NT2/D1 (cell line): ENCODE data around the gene KCNN1.
"Not testable (repeated sequence)": the region's sequence is repeated elsewhere in the genome, so short reads cannot be mapped to it uniquely, and the experiment has no call there.

Experiments used
- DNase-seq: peaks from one replicate; pipeline ENCODE4 v3.0.0-alpha.2; 2011; ENCODE audit warnings: low read depth, low spot score
- H3K27me3 ChIP-seq: 2 replicates; pipeline ENCODE4 v1.6.0; 2011; ENCODE audit warnings: mild to moderate bottlenecking; ENCODE audit not compliant: insufficient read length, insufficient read depth
- H3K36me3 ChIP-seq: 2 replicates; pipeline ENCODE4 v1.6.1; 2011; ENCODE audit warnings: mild to moderate bottlenecking, low read length, mixed read lengths; ENCODE audit not compliant: insufficient read depth, insufficient read length
- H3K4me1 ChIP-seq: 2 replicates; pipeline ENCODE4 v1.5.1; 2011; ENCODE audit not compliant: insufficient read depth, insufficient read length
- H3K4me3 ChIP-seq: 2 replicates; pipeline ENCODE4 v1.5.1; 2011; ENCODE audit warnings: low read depth; ENCODE audit not compliant: insufficient read length
- H3K9ac ChIP-seq: 2 replicates; pipeline ENCODE4 v1.6.0; 2011; ENCODE audit warnings: low read depth; ENCODE audit not compliant: insufficient read length
- H3K9me3 ChIP-seq: 2 replicates; pipeline ENCODE4 v1.5.1; 2011; ENCODE audit warnings: mild to moderate bottlenecking, low read length; ENCODE audit not compliant: insufficient read depth
- SUZ12 ChIP-seq: IDR thresholded peaks from 2 replicates; pipeline ENCODE4 v1.6.1; 2011; ENCODE audit not compliant: insufficient read length, insufficient read depth; ENCODE audit errors: extremely low read depth
- YY1 ChIP-seq: IDR thresholded peaks from 2 replicates; pipeline ENCODE4 v1.6.1; 2011; ENCODE audit not compliant: insufficient read length, insufficient read depth
- ZNF274 ChIP-seq: IDR thresholded peaks from 2 replicates; pipeline ENCODE4 v1.6.1; 2011; ENCODE audit warnings: mild to moderate bottlenecking, low read depth, low read length

Gene KCNN1

DNA sequence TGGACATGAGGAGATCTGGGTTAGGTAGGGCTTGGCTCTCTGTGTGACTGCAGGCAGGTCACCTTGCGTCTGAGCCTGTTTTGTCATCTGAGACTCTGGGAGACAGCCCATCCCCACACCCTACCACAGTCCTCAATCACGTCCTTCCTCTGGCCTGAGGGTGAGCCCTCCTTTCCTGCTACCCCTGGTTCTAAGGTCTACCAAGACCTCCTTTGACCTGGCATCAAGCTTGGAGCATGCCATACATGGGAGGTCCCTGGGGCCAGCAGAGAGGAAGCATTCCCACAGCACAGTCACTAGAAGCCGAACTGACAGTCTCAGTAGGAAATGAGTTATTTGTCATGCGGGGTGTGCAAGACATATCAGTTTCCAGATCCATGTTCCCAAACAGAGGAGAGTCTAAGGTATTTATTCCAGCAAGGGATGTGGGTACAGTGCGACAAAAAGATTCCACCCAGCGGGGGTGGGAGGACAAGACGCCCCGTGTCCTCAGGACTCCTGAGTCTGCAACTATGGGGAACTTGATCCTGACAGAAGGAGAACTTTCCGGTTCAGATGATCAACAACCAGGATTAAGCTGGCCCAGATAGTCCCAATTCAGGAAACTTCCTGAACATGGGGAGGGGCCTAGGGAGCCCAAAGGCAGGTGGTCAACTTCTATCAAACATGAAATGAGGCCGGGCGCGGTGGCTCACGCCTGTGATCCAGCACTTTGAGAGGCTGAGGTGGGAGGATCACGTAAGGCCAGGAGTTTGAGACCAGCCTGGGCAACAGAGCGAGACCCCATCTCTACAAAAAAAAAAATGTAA lies 50.6 kb downstream of the KCNN1 start:
- Histone ChIP-seq H3K27me3 (no peaks in the 10 kb centered on the region), H3K36me3 (peaks cover 17% of the 10 kb centered on the region), H3K4me3 (no peak overlapping the region), H3K9me3 (no peaks in the 10 kb centered on the region), H3K9ac (no peak overlapping the region), H3K4me1 (peaks cover 12% of the 10 kb centered on the region)
- TF ChIP-seq SUZ12: no peak
- no peak for TF ChIP-seq ZNF274
- TF ChIP-seq YY1: no peak
- no peak for DNase-seq

DNA sequence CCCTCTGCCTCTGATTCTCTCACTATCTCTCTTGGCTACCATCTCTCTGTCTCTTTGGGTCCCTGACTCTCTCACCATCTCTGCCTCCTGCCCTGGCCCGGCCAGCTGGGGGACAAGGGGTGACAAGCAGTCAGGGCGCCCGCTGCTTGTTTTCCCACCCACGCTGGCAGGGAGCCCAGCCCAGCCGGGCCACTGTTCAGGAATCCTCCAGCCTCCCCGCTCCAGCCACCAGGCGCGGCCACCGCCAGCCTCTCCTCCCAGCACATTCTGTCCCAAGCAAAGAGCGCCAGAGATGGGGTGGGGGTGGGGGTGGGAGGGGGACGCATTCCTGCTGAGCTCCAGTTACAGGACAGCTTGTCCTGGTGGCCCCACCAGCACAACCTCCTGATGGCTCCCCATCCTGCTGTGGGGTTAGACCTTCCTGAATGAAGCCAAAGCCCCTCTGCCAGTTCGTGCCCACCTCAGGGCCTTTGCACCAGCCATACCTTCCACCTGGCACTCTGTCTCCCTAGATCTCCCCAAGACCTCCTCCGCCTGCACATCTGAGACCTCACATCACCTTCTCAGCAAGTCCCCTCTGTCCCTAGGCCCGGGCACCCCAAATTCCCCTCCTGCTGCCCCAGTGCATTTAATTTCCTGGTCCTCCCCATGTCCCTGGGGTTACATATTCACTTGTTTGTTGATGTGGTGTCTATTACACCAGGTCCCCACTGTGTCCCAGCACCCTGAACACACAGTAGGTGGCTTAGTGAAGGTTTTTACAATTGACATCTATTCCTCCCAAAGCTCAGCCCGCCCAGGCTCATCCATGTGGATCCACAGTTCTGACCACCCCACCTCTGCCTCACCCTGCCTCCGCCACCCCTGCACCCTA lies 53.5 kb downstream of the KCNN1 start:
- no peaks in the 10 kb centered on the region for H3K36me3 ChIP-seq
- TF ChIP-seq YY1 (no peak), ZNF274 (no peak), SUZ12 (no peak)
- peaks cover 17% of the 10 kb centered on the region for H3K4me1 ChIP-seq
- no peak for DNase-seq
- H3K9ac ChIP-seq: no peak overlapping the region
- no peaks in the 10 kb centered on the region for H3K27me3 ChIP-seq
- no peak overlapping the region for H3K4me3 ChIP-seq
- no peaks in the 10 kb centered on the region for H3K9me3 ChIP-seq

DNA sequence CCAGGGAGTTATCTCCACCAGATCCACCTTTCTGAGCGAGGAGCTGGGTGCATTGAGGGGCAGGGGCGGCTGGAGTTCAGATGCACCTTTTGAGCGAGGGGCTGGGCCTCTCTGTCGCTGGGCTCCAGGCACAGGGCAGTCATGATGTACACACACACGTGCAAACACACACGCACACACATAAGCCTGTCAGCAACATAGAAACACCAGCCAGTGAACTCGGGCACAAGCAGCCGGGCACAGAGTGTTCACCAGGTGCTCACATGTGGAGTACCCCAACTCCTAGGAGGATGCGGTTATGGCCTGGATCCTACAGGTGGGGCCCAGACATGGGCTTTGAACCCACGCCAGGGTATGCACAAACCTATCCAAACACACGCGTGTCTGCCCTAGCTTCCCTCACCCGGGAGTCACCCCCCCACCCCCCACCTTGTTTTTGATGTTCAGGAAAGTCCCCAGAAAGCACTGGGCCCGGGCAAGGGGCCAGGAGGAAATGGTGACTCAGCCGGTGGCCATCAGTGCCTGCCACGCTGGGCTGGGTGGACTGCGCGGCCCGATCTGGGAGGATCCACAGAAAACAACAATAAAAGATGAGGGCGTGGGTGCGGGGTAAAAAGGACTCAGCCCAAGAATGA lies 54.3 kb downstream of the KCNN1 start:
- peak overlapping the region; percentile 81 for H3K9ac ChIP-seq
- no peak for TF ChIP-seq SUZ12
- TF ChIP-seq YY1: no peak
- no peak for TF ChIP-seq ZNF274
- DNase-seq: no peak
- peak overlapping the region; percentile 34 for H3K4me3 ChIP-seq
- H3K27me3 ChIP-seq: no peaks in the 10 kb centered on the region
- H3K9me3 ChIP-seq: no peaks in the 10 kb centered on the region
- H3K4me1 ChIP-seq: peaks cover 17% of the 10 kb centered on the region
- H3K36me3 ChIP-seq: no peaks in the 10 kb centered on the region

GRCh38 chr19:18023622-18024251 lies 56.8 kb downstream of the KCNN1 start:
- Histone ChIP-seq H3K9me3 (no peaks in the 10 kb centered on the region), H3K4me1 (peaks cover 13% of the 10 kb centered on the region), H3K27me3 (no peaks in the 10 kb centered on the region), H3K9ac (peak overlapping the region; percentile 57), H3K36me3 (no peaks in the 10 kb centered on the region), H3K4me3 (peak overlapping the region; percentile 8)
- DNase-seq: no peak
- TF ChIP-seq SUZ12: no peak
- no peak for TF ChIP-seq ZNF274
- TF ChIP-seq YY1: no peak

- Histone ChIP-seq H3K9ac (no peak overlapping the region), H3K27me3 (no peaks in the 10 kb centered on the region), H3K36me3 (no peaks in the 10 kb centered on the region), H3K4me1 (peaks cover 17% of the 10 kb centered on the region), H3K4me3 (no peak overlapping the region), H3K9me3 (no peaks in the 10 kb centered on the region)
- TF ChIP-seq ZNF274 (no peak), YY1 (no peak), SUZ12 (no peak)
- DNase-seq: no peak
Measured at GRCh38 chr19:18027151-18027550, 60.2 kb downstream of the KCNN1 start.

DNA sequence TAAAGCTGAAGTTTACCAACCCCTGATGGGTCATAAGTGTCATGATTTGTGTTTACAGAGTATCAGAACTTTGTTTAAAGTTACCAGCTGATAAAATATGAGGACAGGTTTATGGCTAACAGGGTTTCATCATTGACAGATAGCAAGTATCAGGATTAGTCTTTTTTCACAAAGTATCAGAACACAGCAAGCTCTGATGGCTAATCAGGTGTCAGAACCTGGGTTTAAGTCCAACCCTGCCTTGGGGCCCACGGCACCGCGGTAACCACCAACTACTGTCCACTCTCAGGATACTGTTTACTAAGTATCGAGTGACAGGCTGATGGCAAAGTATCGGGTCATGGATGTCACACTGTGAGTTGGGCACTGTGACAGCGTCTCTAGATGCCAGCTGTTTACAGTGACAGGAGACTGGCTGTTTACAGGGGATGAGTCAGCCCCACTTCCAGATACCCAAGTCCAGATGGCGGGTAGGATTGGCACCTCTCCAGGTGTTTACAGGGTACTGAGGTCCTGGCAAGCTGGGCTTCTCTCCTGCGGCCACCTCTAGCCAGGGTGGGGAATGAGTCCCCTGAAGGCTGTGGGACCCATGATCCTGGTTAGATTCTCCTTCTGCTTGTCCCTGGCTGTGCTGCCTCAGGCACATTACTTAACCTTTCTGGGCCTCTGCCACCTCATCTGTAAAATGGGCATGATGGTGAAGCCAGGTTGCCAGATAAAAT lies 62.9 kb downstream of the KCNN1 start:
- Histone ChIP-seq H3K9ac (no peak overlapping the region), H3K27me3 (no peaks in the 10 kb centered on the region), H3K36me3 (no peaks in the 10 kb centered on the region), H3K9me3 (no peaks in the 10 kb centered on the region), H3K4me1 (peaks cover 12% of the 10 kb centered on the region), H3K4me3 (no peak overlapping the region)
- no peak for TF ChIP-seq ZNF274
- no peak for TF ChIP-seq SUZ12
- no peak for TF ChIP-seq YY1
- no peak for DNase-seq

- H3K36me3 ChIP-seq, H3K4me3 ChIP-seq, DNase-seq, H3K27me3 ChIP-seq, H3K9me3 ChIP-seq, H3K9ac ChIP-seq: not testable (repeated sequence)
- H3K4me1 ChIP-seq: peaks cover 12% of the 10 kb centered on the region
Measured at GRCh38 chr19:18031401-18031800, 64.5 kb downstream of the KCNN1 start.

DNA sequence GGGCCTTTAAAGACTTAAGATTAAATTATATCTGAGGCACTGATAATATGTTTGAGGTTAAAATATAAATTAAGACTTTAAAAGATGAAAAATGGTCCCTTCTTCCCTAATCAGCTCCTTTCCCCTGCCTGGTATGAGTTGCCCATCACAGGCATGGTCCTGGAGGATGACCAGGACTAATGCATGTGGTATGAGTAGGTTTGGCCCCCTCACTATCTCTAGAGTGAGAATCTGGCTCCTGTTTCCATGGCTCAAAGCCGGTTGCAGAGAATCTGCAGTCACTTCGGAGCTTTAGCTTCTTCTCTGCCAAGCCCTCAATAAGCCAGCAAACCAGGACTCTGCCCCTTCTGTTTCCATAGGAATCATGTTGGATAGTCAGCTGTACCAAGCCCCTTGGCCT lies 65.2 kb downstream of the KCNN1 start:
- not testable (repeated sequence) for H3K9ac ChIP-seq, DNase-seq, H3K36me3 ChIP-seq, H3K9me3 ChIP-seq, H3K4me3 ChIP-seq, H3K27me3 ChIP-seq
- H3K4me1 ChIP-seq: peaks cover 12% of the 10 kb centered on the region
